ENCODE data around the gene ATP5ME.
"Not testable (repeated sequence)": the region's sequence is repeated elsewhere in the genome, so short reads cannot be mapped to it uniquely, and the experiment has no call there.

ATP5ME gene

GRCh38 chr4:649293-649625, 24.8 kb downstream of the ATP5ME start:
- no peak overlapping the region for H3K27ac ChIP-seq (ENCODE audit: insufficient read depth, low read depth, low read length, poor library complexity, severe bottlenecking)
- no peaks in the 10 kb centered on the region for H3K9me3 ChIP-seq (ENCODE audit: control insufficient read depth, low read length)
- peaks cover 18% of the 10 kb centered on the region for H3K4me1 ChIP-seq (ENCODE audit: control insufficient read depth, insufficient read depth, low read length)
- 89 to 90% methylated on average over 7 of the region's 7 CpGs for WGBS, 2 experiments
- H3K4me3 ChIP-seq (ENCODE audit: insufficient read depth, low read depth, low read length) = no peak overlapping the region
- no peaks in the 10 kb centered on the region for H3K27me3 ChIP-seq (ENCODE audit: control insufficient read depth, insufficient read depth, low read length, poor library complexity, severe bottlenecking)
- no peaks in the 10 kb centered on the region for H3K36me3 ChIP-seq (ENCODE audit: control insufficient read depth, insufficient read depth, low read length)

- Histone ChIP-seq H3K4me1 (ENCODE audit: control insufficient read depth, insufficient read depth, low read length) (peaks cover 18% of the 10 kb centered on the region), H3K4me3 (ENCODE audit: insufficient read depth, low read depth, low read length) (no peak overlapping the region), H3K27ac (ENCODE audit: insufficient read depth, low read depth, low read length, poor library complexity, severe bottlenecking) (no peak overlapping the region), H3K9me3 (ENCODE audit: control insufficient read depth, low read length) (no peaks in the 10 kb centered on the region), H3K27me3 (ENCODE audit: control insufficient read depth, insufficient read depth, low read length, poor library complexity, severe bottlenecking) (no peaks in the 10 kb centered on the region), H3K36me3 (ENCODE audit: control insufficient read depth, insufficient read depth, low read length) (no peaks in the 10 kb centered on the region)
- 72 to 75% methylated on average over 28 of the region's 28 CpGs for WGBS, 2 experiments
Measured at GRCh38 chr4:648579-649292, 25.3 kb downstream of the ATP5ME start.

GRCh38 chr4:647481-647880, 26.6 kb downstream of the ATP5ME start:
- H3K4me3 ChIP-seq (ENCODE audit: insufficient read depth, low read depth, low read length) = no peak overlapping the region
- H3K9me3 ChIP-seq (ENCODE audit: control insufficient read depth, low read length) = no peaks in the 10 kb centered on the region
- H3K4me1 ChIP-seq (ENCODE audit: control insufficient read depth, insufficient read depth, low read length) = peaks cover 18% of the 10 kb centered on the region
- H3K27me3 ChIP-seq (ENCODE audit: control insufficient read depth, insufficient read depth, low read length, poor library complexity, severe bottlenecking) = no peaks in the 10 kb centered on the region
- WGBS, 2 experiments = 82 to 85% methylated on average over 13 of the region's 13 CpGs
- no peaks in the 10 kb centered on the region for H3K36me3 ChIP-seq (ENCODE audit: control insufficient read depth, insufficient read depth, low read length)
- no peak overlapping the region for H3K27ac ChIP-seq (ENCODE audit: insufficient read depth, low read depth, low read length, poor library complexity, severe bottlenecking)

- no peak overlapping the region for H3K27ac ChIP-seq (ENCODE audit: insufficient read depth, low read depth, low read length, poor library complexity, severe bottlenecking)
- H3K4me1 ChIP-seq (ENCODE audit: control insufficient read depth, insufficient read depth, low read length) = peaks cover 18% of the 10 kb centered on the region
- H3K4me3 ChIP-seq (ENCODE audit: insufficient read depth, low read depth, low read length) = no peak overlapping the region
Measured at GRCh38 chr4:646460-646859, 27.6 kb downstream of the ATP5ME start.

DNA sequence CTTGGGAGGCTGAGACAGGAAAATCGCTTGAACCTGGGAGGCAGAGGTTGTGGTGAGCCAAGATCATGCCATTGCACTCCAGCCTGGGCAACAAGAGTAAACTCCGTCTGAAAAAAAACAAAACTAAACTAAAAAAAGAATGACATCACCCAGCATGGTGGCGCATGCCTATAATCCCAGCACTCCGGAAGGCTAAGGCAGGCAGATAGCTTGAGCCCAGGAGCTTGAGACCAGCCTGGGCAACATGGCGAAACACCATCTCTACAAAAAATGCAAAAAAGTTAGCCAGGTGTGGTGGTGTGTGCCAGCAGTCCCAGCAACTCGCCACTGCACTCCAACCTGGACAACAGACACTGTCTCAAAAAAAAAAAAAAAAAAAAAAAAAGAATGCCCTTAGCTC, 31.7 kb downstream of the ATP5ME start:
- H3K4me1 ChIP-seq (ENCODE audit: control insufficient read depth, insufficient read depth, low read length); H3K9me3 ChIP-seq (ENCODE audit: control insufficient read depth, low read length); H3K27me3 ChIP-seq (ENCODE audit: control insufficient read depth, insufficient read depth, low read length, poor library complexity, severe bottlenecking); H3K4me3 ChIP-seq (ENCODE audit: insufficient read depth, low read depth, low read length); H3K27ac ChIP-seq (ENCODE audit: insufficient read depth, low read depth, low read length, poor library complexity, severe bottlenecking); H3K36me3 ChIP-seq (ENCODE audit: control insufficient read depth, insufficient read depth, low read length): not testable (repeated sequence)
- WGBS, 2 experiments = 86 to 90% methylated on average over 5 of the region's 6 CpGs

More at GRCh38 chr4:646460-646859, 27.6 kb downstream of the ATP5ME start:
- no peaks in the 10 kb centered on the region for H3K36me3 ChIP-seq (ENCODE audit: control insufficient read depth, insufficient read depth, low read length)
- no peaks in the 10 kb centered on the region for H3K27me3 ChIP-seq (ENCODE audit: control insufficient read depth, insufficient read depth, low read length, poor library complexity, severe bottlenecking)
- H3K9me3 ChIP-seq (ENCODE audit: control insufficient read depth, low read length) = no peaks in the 10 kb centered on the region
- WGBS, 2 experiments = 95% methylated on average over 32 of the region's 32 CpGs

GRCh38 chr4:637536-638280, 36.4 kb downstream of the ATP5ME start:
- H3K27me3 ChIP-seq (ENCODE audit: control insufficient read depth, insufficient read depth, low read length, poor library complexity, severe bottlenecking) = no peaks in the 10 kb centered on the region
- WGBS, 2 experiments = 92 to 93% methylated on average over 30 to 32 of the region's 32 CpGs
- no peak overlapping the region for H3K27ac ChIP-seq (ENCODE audit: insufficient read depth, low read depth, low read length, poor library complexity, severe bottlenecking)
- H3K4me3 ChIP-seq (ENCODE audit: insufficient read depth, low read depth, low read length) = no peak overlapping the region
- no peaks in the 10 kb centered on the region for H3K36me3 ChIP-seq (ENCODE audit: control insufficient read depth, insufficient read depth, low read length)
- no peaks in the 10 kb centered on the region for H3K9me3 ChIP-seq (ENCODE audit: control insufficient read depth, low read length)
- H3K4me1 ChIP-seq (ENCODE audit: control insufficient read depth, insufficient read depth, low read length) = no peaks in the 10 kb centered on the region

DNA sequence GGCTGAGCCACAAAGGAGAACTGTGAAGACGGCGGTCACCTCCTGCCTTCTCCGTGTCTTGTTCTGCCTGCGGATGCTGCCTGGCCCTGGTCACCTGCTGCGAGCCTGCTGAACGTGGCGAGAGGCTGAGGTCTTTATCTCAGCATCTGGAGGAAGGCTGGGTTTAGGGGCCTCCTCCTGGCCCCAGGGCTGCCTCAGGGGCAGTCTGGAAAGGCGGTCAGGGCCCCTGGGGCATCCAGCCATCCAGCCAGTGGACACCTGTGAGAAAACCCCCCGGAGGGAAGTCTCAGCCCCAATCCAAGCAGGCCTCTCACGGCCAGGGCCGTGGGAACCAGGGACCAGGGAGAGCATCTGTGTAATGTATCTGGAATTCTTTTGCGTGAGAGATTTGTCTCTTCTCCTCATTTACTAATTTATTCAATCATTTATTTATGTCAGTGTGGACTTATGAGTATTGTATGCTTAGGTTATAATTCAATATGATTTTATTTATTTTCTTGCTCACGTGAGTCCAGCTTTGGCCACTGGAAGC, 37.4 kb downstream of the ATP5ME start:
- no peak overlapping the region for H3K27ac ChIP-seq (ENCODE audit: insufficient read depth, low read depth, low read length, poor library complexity, severe bottlenecking)
- no peaks in the 10 kb centered on the region for H3K36me3 ChIP-seq (ENCODE audit: control insufficient read depth, insufficient read depth, low read length)
- WGBS, 2 experiments = 90 to 92% methylated on average over 12 of the region's 13 CpGs
- H3K4me1 ChIP-seq (ENCODE audit: control insufficient read depth, insufficient read depth, low read length) = no peaks in the 10 kb centered on the region
- H3K9me3 ChIP-seq (ENCODE audit: control insufficient read depth, low read length) = no peaks in the 10 kb centered on the region
- no peak overlapping the region for H3K4me3 ChIP-seq (ENCODE audit: insufficient read depth, low read depth, low read length)
- H3K27me3 ChIP-seq (ENCODE audit: control insufficient read depth, insufficient read depth, low read length, poor library complexity, severe bottlenecking) = no peaks in the 10 kb centered on the region

- no peak overlapping the region for H3K4me3 ChIP-seq (ENCODE audit: insufficient read depth, low read depth, low read length)
- H3K4me1 ChIP-seq (ENCODE audit: control insufficient read depth, insufficient read depth, low read length) = no peaks in the 10 kb centered on the region
- H3K36me3 ChIP-seq (ENCODE audit: control insufficient read depth, insufficient read depth, low read length) = no peaks in the 10 kb centered on the region
- no peak overlapping the region for H3K27ac ChIP-seq (ENCODE audit: insufficient read depth, low read depth, low read length, poor library complexity, severe bottlenecking)
- H3K27me3 ChIP-seq (ENCODE audit: control insufficient read depth, insufficient read depth, low read length, poor library complexity, severe bottlenecking) = no peaks in the 10 kb centered on the region
- WGBS, 2 experiments = 92 to 93% methylated on average over 22 of the region's 22 CpGs
- H3K9me3 ChIP-seq (ENCODE audit: control insufficient read depth, low read length) = no peaks in the 10 kb centered on the region
Measured at GRCh38 chr4:635851-636627, 38.0 kb downstream of the ATP5ME start.

- not testable (repeated sequence) for H3K4me3 ChIP-seq (ENCODE audit: insufficient read depth, low read depth, low read length); H3K27ac ChIP-seq (ENCODE audit: insufficient read depth, low read depth, low read length, poor library complexity, severe bottlenecking); H3K27me3 ChIP-seq (ENCODE audit: control insufficient read depth, insufficient read depth, low read length, poor library complexity, severe bottlenecking); H3K4me1 ChIP-seq (ENCODE audit: control insufficient read depth, insufficient read depth, low read length); H3K9me3 ChIP-seq (ENCODE audit: control insufficient read depth, low read length); H3K36me3 ChIP-seq (ENCODE audit: control insufficient read depth, insufficient read depth, low read length)
- 93% methylated on average over 46 of the region's 46 CpGs for WGBS, 2 experiments
Measured at GRCh38 chr4:635066-635835, 38.8 kb downstream of the ATP5ME start.
